GM18520 (cell line): ENCODE measurements around the gene ARHGAP22.

Experiments used
- ATAC-seq: cut with Tn5 transposase; IDR thresholded peaks from one replicate; pipeline ENCODE4 v1.9.1; 2021; ENCODE audit not compliant: unreplicated experiment

ARHGAP22 gene

DNA sequence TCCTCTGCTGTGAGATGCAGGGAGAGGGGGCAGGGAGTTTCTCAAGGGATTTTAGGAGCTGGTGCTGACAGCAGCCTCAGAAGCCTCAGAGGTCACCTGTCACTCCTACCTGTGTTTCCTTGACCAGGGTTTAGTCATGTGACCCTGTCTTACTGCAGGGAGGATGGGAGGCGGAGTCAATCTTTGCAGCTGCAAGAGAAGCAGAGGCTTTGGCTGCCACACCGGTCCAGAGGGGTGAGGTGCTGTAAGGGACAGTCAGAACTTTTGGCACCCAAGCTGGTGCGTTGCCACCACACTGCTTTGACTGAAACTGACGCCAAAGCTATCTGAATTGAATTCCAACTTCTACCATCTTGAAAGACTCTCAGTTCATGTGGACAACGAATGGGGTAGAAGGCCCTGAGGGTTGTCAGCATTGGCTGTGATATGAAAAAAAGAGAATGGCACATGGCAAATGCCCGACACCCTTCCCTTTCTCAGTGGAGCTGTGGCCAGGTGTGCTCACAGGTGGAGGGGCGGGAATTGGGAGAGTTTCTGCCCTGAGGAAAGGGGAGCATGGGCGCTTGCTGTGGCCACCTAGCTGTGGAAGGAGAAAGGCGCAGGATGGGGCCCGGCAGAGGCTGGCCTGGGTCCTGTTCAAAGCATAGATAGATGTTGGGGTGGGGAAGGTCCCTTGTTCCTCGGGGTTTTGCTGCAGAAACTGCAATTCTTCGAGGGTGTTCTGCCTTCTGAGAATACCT lies 69.3 kb downstream of the ARHGAP22 start:
- ATAC-seq, result no peak

DNA sequence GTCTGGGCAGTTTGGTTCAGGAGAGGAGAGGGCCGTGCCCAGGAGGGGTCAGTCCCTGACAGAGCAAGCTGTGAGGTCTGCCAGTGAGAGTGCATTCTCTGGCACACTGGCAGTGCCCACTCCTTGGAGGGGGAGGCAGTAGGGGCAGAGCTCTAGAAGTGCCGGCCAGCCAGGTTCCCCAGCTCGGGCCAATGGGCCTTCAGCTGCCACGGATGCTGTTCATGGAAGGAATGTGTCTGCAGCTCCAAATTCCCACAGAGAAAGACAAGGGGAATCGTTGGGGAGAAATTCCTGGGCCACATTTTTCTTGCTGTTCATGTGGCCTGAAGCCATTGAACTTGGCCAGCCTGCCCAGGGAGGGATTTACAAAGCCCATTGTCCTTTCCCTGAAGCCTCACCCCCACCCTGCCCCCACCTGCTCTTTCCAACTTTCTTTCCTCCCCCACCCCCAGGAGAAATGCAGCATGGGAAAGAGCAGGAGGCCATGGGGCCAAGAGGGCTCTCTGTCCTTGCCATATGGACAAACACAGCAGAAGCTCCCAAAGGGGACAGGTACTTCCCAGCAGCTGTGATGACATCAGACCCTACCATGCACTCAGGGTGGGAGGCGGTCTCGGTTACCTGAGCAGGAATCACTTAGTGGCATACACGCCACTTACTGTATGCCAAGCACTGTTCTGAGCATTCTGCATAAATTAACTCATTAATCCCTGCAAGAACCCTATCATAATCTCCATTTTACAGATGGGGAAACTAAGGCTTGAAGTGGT lies 70.7 kb downstream of the ARHGAP22 start:
- ATAC-seq, result no peak

DNA sequence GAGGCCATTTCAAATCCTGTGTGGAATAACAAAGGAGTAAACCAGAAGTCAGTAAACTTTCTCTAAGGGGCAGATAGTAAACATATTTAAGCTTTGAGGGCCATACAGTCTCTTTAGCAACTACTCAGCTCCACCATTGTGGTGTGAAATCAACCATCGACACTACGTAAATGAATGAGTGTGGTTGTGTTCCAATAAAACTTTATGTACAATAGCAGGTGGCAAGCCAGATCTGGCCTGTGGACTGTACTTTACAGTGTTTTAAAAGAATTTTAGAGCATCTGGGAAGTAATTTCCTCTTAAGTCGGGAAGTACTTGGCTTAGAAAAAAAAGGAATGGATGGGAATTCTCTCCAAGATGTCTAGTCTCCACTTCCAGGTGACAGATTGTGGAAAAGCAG lies 71.3 kb downstream of the ARHGAP22 start:
- no peak for ATAC-seq

DNA sequence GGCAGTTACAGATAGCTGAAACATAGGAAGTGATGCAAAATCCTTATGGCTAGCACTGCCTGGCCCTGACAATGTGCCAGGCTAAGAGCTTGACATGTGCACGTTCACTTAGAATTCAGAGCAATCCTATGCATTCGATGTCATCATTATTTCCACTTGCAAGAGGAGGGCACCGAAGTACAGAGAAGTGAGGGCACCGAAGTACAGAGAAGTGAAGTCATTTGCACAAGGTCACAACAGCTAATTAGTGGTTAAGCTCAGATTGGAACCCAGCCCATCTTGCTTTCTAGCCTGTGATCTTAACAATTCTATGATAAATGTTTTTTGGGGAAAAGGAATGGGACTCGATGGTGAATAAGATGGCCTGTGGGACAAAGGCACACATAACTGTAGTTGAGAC lies 73.4 kb downstream of the ARHGAP22 start:
- ATAC-seq, result no peak

DNA sequence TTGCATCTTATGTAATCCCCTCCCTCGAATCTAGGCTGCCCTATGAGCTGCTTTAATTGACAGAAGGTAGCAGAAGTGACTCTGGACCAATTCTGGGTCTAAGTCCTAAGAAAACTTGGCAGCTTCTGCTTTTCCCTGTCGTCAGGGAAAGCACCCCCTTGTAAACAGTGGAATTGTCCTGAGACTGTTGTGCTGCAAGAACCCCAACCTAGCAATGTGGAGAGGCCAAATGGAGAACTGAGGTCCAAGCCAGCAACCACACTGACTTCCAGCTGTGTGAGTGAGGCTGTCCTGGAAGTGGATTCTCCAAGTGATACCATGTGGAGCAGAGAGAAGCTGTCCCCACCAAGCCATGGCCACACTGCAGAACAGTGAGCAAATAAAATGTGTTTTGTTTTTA lies 75.5 kb downstream of the ARHGAP22 start:
- ATAC-seq, result no peak

DNA sequence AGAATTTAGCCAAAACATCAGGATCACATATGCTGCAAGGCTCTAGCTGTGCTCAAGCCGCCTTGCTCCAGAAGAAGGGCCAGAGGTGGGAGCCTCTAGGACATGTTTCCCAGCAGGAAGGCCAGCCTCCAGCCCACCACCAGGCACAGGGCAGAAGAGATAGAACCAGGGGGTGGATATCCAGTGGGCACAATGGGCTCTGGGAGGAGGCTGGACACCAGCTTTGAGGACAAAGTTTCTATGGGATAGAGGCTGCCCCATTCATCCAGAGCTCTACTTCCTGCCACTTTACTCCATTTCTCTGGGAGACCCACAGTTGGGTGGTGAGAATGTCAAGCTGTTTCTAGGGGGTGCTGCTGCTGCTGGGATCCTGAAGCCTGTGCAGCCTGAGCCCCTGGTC lies 77.1 kb downstream of the ARHGAP22 start:
- ATAC-seq, result no peak

DNA sequence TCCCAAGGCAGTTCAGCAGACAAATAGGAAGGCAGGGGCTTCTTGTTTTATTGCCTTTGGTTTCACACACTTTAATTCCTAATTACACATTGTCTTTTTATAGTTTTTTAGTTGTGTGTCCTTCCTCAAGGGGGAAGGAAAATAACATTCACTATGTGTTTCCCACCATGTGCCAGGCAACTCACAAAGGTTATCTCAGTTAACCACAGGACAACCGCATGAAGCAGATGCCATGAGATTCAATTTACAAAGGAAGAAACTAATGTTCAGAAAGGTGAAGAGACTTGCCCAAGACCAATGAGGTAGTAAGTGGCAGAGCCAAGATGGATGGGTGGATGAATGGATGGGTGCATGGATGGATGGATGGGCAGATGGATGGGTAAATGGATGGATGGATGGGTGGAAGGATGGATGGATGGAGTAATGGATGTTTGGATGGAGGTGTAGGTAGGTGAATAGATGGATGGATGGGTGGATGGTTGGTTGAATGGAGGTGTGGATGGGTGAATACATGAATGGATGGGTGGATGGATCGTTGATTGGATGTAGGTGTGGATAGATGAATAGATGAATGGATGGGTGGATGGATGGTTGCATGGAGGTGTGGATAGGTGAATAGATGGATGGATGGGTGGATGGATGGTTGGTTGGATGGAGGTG lies 77.9 kb downstream of the ARHGAP22 start:
- no peak for ATAC-seq

DNA sequence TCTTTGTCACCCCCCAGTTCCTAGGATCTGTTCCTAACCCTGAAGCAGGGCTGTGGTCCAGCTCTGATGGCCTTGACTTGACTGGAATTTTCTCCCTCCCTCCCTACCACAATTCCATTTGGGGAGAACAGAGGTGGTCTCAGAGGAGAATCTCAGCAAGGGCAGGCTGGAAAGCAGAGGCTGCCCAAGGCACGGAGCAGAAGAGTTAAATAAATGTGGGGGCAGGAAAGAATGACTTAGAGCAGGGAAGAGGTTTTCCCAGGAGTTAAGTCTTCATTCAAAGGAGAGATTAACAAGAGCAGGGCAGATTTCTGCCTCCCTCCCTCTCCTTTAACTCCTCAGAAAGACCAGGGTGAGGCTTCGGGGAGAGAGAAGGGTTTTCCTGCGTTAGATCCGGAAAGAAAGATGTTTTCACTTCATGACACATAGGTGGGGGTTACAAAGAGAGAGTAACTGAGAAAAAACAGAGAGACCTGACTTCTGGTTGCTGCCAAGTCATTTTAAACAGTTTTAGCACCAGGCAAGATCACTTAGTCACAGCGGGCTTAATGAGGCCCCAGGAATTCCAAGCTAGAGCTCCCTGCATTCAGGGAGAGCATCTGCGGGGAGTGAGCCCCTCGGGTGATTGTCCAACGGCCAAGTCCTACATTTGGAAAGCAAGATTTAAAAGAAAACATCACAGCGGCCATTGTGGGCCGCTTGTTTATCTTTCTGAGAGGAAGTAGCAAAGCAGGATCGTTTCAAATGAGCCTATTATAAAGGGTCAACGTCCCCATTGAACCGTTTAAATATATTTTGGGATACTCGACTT lies 78.7 kb downstream of the ARHGAP22 start:
- no peak for ATAC-seq

DNA sequence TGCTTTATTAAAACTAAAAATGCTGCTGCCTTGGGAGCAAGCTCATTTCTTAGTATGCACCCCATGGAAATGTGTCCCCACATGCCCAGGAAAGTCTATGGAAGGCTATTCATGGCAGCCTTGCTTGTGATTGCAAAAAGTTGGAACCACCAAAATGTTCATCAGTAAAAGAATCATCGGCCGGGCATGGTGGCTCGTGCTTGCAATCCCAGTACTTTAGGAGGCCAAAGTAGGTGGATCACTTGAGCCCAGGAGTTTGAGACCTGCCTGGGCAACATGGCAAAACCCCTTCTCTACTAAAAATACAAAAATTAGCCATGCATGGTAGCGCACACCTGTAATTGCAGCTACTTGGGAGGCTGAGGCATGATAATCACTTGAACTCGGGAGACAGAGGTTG lies 79.8 kb downstream of the ARHGAP22 start:
- ATAC-seq, result no peak

DNA sequence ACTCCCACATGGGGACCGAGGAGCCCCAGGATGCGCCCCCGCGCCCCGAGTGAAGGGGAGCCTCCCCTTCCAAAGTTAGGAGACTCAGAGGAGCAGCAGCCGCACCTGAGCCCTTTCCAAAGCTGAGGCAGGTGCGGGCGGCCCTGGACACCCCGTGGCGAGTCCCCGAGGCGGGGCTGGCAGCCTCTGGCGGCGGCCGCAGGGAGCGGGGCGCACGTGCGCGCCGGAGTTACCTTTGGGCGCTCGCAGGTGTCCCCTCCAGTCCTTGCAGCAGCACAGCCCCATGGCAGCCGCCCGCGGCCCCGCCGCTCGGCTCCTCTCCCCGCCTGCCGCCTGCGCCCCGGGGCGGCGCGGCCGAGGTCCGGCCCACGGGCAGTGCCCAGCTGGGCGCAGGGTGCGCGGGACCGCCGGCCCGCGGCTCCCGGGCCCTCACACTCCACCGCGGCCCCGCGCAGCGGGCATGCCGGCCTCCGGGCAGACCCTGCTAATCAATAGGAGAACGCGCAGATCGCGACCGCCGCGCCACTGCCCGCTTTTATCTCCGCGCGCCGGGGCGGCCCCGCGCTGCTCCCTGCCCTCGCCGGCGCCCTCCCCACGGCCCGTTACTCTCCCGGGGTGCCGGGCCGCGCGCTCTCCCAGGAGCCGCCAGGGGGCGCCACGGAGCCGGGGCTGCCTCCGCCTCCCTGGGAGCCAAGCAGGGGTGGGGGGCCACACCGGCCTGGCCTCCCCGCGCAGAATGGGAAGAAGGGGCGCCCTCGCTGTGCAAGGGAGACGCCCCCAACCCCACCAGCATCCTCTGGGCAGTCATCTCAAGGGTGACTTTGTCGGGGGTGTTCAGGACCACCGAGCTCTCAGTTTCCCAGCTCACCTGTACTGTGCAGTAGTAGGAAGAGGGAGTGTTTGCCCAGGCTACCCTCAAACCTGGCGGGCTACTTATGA lies 80.8 kb downstream of the ARHGAP22 start:
- ATAC-seq, result no peak

DNA sequence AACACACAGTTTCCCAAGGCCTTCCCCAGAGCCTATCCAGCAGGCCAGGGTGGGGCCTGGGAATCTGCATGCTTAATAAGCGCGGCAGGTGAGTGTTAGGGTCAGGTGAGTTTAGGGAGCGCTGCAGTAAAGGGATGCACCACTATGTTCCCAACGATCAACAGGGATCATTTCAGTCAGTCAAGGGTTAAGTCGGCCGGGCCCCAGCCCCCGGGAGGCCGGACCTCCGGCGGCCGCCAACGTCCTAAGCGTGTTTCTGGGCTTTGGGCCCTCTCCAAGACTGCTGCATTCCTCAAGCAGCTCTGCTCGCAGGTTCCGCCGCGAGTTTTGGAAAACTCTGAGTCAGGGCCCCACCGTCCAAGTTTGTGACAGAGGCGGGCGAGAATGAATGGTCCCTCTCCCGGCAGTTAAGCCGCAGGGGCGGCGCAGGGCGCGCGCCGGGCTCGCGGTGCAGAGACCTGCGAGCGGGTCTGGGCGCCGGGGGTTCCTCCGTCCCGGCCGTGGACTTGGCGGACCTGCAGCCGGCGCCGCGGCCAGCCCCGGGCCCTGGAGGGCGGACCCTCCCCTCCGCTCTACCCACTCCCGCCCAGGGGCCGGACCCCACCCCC lies 81.6 kb downstream of the ARHGAP22 start:
- ATAC-seq, result no peak

DNA sequence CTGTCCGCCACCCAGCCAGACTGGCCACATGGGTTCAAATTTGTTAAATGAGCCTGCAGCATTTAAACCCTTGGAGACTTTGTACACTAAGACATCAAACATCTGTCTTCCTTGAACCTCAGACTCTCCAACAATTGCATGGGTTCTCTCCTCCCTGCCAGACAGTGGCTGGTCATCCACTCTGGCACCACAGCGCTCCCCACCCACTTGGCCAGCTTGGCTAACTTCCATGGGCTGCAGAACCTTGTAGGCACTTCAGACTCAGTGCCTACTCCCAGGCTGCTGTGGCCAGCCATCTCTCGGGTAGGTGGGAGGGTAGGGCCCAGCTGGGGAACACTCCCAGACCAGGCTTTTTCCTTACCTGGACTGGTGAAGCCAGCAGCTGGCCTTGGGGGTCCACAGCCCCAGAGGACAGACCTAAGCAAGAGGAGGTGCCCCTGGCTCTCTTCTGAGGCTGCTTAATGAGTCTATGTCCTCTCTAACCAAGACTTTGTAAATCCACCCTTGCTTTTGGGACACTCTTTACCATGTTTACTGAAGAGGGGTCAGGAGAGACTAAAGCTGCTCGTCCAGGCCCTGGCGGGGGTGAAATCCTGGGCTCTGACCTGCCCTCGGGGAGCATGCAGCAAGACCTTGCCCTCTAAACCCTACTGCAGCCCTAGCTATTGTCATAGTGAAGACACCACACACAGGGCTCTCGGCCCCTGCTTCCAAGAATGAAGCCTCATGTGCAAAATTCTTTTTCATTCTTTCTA lies 82.7 kb downstream of the ARHGAP22 start:
- no peak for ATAC-seq

DNA sequence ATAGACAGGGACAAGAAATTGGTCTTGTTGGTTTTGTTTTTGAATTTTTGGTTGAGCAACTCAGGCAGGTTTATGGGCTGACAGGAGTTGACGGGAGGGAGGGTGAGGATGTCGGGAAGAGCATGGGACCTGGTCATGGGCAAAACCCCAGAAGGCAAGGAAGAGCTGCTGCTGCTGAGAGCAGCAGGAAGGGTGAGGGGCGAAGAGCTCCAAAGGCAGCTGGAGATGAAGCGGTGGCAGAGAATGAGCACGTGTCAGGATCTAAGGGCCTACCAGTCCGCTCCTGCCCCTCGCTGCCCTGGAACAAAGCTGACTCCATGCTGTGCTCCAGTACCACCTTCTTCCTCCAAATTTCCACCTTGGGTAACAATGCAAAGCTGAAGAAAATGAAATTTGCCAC lies 84.3 kb downstream of the ARHGAP22 start:
- no peak for ATAC-seq

DNA sequence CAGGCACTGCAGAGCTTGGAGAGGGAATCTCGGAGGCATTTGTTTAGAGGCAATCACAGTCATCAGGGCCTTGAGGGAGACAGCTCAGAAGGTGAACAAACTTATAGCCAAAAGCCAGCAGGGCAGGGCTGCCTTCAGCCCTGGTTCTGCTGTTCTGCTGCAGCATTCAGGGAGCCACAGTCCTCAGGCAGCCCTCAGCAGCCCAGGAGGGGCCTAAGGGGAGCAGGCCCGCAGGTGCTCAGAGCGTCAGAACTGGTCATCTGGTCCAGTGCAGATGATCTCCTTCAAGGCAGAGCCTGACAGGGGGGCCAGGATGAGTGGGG lies 84.7 kb downstream of the ARHGAP22 start:
- ATAC-seq, result no peak

DNA sequence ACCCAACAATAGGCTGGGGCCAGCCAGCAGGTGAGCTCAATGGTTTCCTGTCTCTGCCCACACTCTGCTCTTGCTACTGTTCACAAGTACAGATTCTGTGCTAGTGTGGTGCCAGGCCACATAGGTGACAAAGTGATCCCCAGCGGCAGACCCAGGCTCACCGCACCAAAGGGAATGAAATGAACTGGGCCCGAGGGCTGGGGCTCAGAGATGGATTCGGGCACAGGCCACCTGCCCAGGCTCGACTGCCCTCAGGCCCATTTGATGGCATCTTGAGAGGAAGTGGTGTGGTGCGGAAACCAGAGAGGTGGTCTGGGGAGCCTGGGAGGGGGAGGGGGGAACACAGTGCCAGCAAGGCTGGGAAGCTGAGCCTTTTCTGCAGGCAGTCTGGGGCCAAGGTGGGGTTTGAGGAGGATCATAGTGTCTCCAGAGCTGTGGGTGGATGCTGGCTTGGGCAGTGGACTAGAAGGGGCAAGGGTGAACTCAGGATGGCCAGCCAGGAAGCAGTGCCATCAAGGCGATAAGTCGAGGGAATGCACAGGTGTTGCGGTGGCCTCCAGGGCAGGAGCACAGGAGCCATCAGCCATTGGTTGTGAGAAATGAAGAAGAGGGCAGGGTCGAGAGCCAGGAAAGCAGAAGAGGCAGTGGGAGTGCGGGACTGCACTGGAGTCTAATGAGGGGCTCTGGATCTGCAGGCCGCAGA lies 85.2 kb downstream of the ARHGAP22 start:
- ATAC-seq, result no peak

DNA sequence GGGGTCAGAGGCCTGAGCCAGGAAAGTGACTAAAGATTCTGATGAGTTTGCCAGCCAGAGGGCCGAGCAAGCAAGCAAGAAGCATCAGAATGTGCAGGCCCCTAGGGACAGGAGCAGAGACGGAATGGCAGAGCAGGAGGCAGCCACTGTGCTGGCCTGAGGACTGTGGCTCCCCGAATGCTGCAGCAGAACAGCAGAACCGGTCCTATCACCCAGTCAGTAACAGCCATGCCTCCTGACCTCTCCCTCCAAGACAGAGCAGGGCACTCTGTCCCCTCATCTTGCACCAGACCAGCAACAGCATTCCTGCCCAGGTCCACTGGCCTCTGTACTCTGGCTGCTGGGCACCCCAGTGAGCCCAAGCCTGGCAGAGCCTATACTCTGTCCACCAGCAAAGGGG lies 85.9 kb downstream of the ARHGAP22 start:
- ATAC-seq, result no peak

DNA sequence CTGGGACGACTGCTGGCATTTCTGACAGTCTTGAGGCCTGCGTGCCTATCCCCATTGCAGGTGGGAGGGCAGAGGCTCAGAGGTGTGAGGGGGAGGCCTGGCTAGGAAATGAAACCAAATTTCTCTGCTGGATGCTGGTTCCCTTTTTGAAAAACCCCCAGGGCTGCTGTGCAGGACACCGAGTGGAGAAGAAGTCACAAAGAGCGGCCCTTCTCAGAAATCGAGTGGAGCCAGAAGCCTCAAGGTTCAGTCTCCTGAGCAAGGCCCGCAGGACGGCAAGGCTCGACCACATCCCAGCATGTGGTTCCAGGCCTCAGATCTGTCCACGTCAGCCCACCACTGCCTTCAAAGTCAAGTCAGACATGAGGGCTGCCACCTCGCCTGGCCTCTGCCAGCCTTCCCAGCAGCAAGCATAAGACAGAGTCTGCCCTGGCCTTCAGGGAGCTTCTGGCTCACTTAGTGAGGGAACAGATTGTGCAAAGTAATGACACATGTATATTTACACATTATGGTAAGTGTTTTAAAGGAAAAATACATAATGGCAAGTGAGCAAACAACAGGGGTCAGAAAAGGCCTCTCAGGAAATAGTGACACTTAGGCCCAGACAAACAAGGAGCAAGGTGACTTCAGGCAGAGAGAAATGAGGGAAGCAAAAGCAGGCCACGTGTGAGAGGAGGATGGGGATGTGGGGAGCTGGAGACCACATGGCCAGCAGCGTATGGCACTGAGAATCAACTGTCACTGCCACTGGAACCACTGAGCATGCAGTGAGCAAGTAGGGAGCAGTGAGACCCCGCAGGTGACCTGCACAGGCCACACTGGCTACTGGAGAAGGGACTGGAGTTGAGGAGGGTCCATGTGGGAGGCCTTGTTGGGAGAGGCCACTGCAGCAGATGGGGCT lies 86.7 kb downstream of the ARHGAP22 start:
- no peak for ATAC-seq

DNA sequence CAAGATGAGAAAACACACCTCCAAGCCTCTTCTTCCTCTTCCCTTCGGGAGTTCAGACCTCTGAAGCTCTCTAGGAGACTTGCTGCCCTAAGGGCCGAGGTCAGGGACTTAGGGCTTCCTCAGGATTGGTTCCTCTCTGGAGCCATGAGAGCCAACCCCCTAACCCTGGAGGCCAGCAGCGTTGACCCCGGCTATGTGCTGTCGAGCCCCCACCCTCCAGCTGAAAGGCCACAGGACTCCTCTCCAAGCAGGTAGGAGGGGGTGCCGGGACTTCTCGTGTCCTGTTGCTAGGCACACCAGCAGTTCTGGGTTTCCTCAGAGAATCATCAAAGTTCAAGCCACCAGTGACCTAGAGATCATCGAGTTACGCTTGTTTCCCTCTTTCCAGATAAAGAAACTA lies 87.4 kb downstream of the ARHGAP22 start:
- ATAC-seq, result no peak
